C4-2B (cell line): ENCODE measurements around the gene MGST2.
"Not testable (repeated sequence)": the region's sequence is repeated elsewhere in the genome, so short reads cannot be mapped to it uniquely, and the experiment has no call there.

Experiments
- H3K27ac ChIP-seq: fragments of 450-650 bp; 2 replicates; pipeline ENCODE4 v1.5.1; 2017
- ZFX ChIP-seq: fragments of 450-650 bp; IDR thresholded peaks from 2 replicates; pipeline ENCODE4 v1.6.1; 2017
- TF ChIP-seq, protein P1 (sequence below): fragments of 450-650 bp; conservative IDR thresholded peaks from 2 replicates; pipeline ENCODE4 v1.5.1; 2017; ENCODE audit warnings: mild to moderate bottlenecking

MGST2 gene

DNA sequence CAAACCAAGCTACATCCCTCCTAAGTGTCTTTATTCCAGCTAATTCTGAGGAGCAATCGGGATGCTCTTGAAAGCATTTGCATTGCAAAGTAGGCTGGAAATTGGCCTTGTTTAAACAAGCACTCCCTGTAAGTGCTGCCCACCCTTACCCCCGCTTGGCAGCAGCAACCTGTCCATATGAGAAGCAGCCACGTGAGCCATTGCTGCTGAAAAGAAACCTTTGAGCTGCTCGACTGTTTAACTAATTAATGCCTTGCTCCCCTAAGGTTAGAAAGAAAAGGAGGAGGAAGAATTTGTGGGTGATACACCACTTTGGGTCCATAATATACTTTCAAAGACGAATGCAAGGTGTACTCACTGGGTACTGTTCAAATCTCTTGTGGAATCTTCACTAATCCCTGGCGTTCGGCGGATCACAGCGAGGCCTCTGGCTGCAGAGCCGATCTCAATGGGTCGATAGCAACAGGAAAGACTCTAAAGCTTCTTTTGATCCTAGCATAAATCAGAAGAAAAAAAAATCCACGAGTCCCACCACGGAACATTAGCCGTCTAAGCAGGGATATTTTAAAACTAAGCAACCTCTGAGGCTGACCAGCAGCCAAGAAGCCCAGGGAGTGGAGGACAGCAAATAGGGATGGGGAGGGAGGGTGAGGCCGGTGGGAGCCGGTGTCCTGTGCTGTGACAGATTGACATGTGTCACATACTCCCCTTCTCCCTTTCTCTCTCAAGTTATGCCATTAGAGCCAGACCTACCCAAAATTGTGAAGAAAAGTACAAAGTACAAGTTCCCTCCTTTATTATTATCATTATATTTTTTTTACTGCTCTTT is 37.2 kb upstream of the MGST2 start:
- no peak for TF ChIP-seq ZFX
- TF ChIP-seq, protein P1, sequence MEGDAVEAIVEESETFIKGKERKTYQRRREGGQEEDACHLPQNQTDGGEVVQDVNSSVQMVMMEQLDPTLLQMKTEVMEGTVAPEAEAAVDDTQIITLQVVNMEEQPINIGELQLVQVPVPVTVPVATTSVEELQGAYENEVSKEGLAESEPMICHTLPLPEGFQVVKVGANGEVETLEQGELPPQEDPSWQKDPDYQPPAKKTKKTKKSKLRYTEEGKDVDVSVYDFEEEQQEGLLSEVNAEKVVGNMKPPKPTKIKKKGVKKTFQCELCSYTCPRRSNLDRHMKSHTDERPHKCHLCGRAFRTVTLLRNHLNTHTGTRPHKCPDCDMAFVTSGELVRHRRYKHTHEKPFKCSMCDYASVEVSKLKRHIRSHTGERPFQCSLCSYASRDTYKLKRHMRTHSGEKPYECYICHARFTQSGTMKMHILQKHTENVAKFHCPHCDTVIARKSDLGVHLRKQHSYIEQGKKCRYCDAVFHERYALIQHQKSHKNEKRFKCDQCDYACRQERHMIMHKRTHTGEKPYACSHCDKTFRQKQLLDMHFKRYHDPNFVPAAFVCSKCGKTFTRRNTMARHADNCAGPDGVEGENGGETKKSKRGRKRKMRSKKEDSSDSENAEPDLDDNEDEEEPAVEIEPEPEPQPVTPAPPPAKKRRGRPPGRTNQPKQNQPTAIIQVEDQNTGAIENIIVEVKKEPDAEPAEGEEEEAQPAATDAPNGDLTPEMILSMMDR: no peak
- no peak overlapping the region for H3K27ac ChIP-seq

DNA sequence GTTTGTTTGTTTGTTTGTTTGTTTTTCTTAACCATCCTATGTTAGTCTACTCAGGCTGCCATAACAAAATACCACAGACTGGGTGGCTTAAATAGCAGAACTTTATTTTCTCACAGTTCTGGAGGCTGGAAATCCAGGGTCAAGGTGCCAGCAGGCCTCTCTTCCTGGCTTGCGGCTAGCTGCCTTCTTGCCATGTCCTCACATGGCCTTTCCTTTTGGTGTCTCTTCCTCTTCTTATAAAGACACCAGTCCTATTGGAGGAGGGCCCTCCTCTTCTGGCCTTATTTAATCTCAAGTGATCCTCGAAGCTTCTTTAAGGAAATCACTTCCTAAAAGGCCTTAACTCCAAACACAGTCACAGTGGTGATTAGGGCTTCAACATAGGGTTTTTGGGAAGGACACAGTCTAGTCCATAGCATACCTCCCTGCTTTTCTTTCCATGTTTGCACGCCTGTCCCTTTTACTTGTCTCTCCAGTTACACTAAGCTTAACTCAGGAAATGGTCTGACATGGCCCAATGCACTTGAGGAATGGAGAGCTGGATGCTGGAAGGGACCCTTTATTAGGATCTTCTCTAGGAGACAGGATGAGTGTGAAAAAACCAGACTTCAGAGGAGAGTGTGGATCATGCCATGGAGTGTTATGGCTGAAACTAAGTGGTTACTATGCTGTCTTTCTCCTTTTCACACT is 36.0 kb upstream of the MGST2 start:
- no peak overlapping the region for H3K27ac ChIP-seq
- no peak for TF ChIP-seq ZFX
- TF ChIP-seq, protein P1: no peak

DNA sequence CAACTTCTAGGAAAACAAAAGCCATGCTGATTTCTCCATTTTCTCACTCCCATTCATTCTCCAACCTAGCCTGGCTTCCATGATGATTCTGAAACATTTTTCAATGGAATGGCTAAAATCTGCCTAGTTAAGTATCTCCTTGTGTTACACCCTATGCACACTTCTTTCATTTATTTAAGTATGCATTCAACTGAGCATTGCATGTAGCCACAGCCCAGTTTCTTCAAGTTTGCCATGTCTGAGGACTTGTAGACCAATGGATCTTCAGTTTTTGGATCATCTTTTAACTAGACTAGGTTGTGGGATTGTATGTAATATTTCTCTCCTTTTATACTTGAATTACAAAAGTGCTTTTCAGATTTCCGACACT is 35.5 kb upstream of the MGST2 start:
- TF ChIP-seq, protein P1: no peak
- TF ChIP-seq ZFX: no peak
- no peak overlapping the region for H3K27ac ChIP-seq

DNA sequence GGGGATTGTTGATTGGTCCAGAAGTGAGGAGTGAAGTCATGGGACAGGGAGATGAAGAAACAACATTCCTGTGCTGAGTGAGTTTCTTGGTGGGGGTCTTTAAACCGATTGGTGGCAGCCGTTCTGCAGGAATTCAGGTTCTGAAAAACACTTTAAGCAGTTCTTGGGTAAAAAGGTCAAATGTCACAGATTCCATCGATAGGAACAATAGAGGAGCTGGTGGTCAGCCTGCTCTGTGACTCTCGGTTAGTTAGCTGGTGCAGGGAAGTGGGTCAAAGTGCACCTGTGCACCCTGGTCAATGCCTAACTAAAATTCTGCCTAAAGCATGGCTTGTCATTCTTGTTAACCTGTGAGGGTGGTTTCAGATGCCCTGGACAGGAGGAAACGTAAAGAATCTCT is 34.6 kb upstream of the MGST2 start:
- no peak overlapping the region for H3K27ac ChIP-seq
- TF ChIP-seq ZFX: no peak
- TF ChIP-seq, protein P1: no peak

DNA sequence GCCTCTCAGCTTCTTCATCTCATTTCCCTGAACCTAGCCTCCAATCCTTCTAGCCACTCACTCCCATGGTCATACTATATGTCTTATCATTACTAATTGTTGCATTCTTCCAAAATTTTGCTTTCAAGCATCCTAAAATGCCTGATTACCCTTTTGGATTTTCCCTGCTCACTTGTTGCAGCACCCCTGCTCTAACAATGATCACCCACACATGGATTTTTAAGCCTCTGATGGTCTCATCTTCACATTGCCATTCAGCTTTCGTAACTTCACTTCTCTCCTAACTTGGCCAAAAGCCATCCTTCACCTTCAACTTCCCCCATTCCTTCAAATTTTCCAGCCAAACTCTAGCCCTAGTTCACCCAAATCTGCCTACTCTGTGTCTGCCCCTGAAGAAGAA is 33.8 kb upstream of the MGST2 start:
- no peak for TF ChIP-seq ZFX
- TF ChIP-seq, protein P1: no peak
- H3K27ac ChIP-seq: no peak overlapping the region

DNA sequence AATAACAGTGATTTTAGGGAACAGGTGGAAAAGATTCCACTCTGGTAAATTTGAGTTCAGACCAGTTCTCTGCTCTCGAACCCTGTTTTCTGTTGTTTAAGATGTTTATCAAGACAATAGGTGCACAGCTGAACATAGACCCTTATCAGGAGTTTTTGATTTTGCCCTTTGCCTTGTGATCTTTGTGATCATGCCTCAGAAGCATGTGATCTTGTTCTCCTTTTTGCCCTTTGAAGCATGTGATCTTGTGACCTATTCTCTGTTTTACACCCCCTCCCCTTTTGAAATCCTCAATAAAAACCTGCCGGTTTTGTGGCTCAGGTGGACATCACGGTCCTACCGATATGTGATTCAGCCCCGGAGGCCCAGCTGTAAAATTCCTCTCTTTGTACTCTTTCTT is 32.9 kb upstream of the MGST2 start:
- H3K27ac ChIP-seq: not testable (repeated sequence)

DNA sequence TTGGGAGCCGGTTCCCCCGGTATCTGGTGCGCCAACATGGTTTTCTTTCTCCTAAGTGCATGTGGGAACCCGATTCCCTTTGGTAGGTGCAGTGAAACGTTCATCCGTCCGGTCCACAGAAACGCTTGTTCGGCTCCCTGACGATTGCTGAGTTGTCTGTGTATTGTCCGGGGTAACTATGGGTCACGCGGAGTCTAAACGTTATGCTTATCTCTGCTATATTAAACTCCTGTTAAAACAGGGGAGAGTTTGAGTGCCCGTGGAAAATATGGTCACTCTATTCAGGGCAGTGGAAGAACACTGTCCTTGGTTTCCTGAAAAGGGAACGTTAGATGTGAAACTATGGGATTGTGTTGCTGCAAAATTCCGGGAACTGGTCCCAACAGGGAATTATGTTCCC is 32.4 kb upstream of the MGST2 start:
- no peak overlapping the region for H3K27ac ChIP-seq
- TF ChIP-seq, protein P1: no peak
- TF ChIP-seq ZFX: no peak
